ENCODE measurements around the gene CNTN4. TPM values are rescaled to one million over a fixed set of nuclear protein-coding genes. Genes with fewer than 3 reads are reported as not detected.

The CNTN4 gene
- total RNA-seq, 1 experiment from 2014 or later: 1.6 TPM

- H4K5ac ChIP-seq (ENCODE audit: insufficient read length, low read depth, low read length): no peak overlapping the region
- Mint-ChIP-seq H3K4me1 (peaks cover 3 to 4% of the 10 kb centered on the region in 2 experiments), H3K27ac (no peak overlapping the region), H3K36me3 (ENCODE audit: insufficient read depth in 1 of 3, low read depth in 3 of 3) (no peaks in the 10 kb centered on the region), H3K4me3 (no peak overlapping the region), H3K27me3 (ENCODE audit: low read depth) (no peaks in the 10 kb centered on the region), H3K9me3 (peaks cover 0 to 1% of the 10 kb centered on the region in 2 experiments; a peak in 1 of 5 replicates)
- H3K9me3 ChIP-seq (ENCODE audit: control insufficient read depth, low read depth, low read length): no peaks in the 10 kb centered on the region
- H2BK120ac ChIP-seq (ENCODE audit: low read depth, low read length, poor library complexity, severe bottlenecking): no peak overlapping the region
- no peak for DNase-seq
- no peak overlapping the region for H2BK20ac ChIP-seq (ENCODE audit: low read depth, low read length, poor library complexity, severe bottlenecking)
- no peak overlapping the region for H3K9ac ChIP-seq (ENCODE audit: extremely low read depth, insufficient read length, low read length)
- no peak overlapping the region for H3K4me2 ChIP-seq (ENCODE audit: insufficient read depth, insufficient read length, low read length)
- H2BK12ac ChIP-seq (ENCODE audit: insufficient read length, low read depth, low read length): no peak overlapping the region
- no peak overlapping the region for H2BK5ac ChIP-seq (ENCODE audit: insufficient read length, low read length)
- no peak overlapping the region for H3K14ac ChIP-seq (ENCODE audit: insufficient read depth, low read length)
- H3K27me3 ChIP-seq (ENCODE audit: insufficient read depth, low read length): no peaks in the 10 kb centered on the region
- H4K20me1 ChIP-seq (ENCODE audit: control insufficient read depth, insufficient read depth, insufficient read length): no peaks in the 10 kb centered on the region
- no peaks in the 10 kb centered on the region for H3K79me1 ChIP-seq (ENCODE audit: insufficient read depth, low read depth, low read length, poor library complexity, severe bottlenecking)
- H3K4me1 ChIP-seq (ENCODE audit: insufficient read depth, low read length): no peaks in the 10 kb centered on the region
- H3K4ac ChIP-seq (ENCODE audit: low read depth, low read length): no peak overlapping the region
- H3K18ac ChIP-seq (ENCODE audit: insufficient read length, low read depth, low read length): no peak overlapping the region
- no peak overlapping the region for H4K91ac ChIP-seq (ENCODE audit: insufficient read length, low read depth, low read length)
- no peak overlapping the region for H3K27ac ChIP-seq (ENCODE audit: insufficient read length, low read depth, low read length)
- H4K8ac ChIP-seq (replicated peaks; ENCODE audit: insufficient read length, low read depth, low read length): no peak overlapping the region
- no CpG with 5 or more reads among the region's 2 CpGs for WGBS (ENCODE audit: extremely low coverage, insufficient read length, low lambda C conversion rate)
- no peak overlapping the region for H2AK5ac ChIP-seq (ENCODE audit: insufficient read length, low read length)
- no peak overlapping the region for H2AFZ ChIP-seq (ENCODE audit: low read length)
- H3T11ph ChIP-seq (ENCODE audit: low read length): no peak overlapping the region
- no peak for TF ChIP-seq CTCF (conservative IDR thresholded peaks at IDR 0.05)
- H3K23ac ChIP-seq (ENCODE audit: insufficient read length, low read depth, low read length): no peak overlapping the region
- H3K23me2 ChIP-seq (ENCODE audit: insufficient read length, low read depth, low read length, poor library complexity, severe bottlenecking): no peaks in the 10 kb centered on the region
- H3K56ac ChIP-seq (ENCODE audit: insufficient read length, low read depth, low read length): no peak overlapping the region
- H3K79me2 ChIP-seq (ENCODE audit: insufficient read depth, low read length): no peaks in the 10 kb centered on the region
- no peak overlapping the region for H2BK15ac ChIP-seq (ENCODE audit: low read depth, low read length)
Observed at GRCh38 chr3:2635511-2635910, 536.8 kb downstream of the CNTN4 start.

Data from H9 (cell line).